GM12874 (cell line): Measurements from ENCODE around the gene LMX1A.

ENCODE experiments used
- CTCF ChIP-seq: IDR thresholded peaks from 2 replicates; pipeline ENCODE4 v1.5.1; 2011; ENCODE audit warnings: low read depth, mild to moderate bottlenecking, control low read depth, low read length, moderate library complexity; ENCODE audit not compliant: insufficient read depth

Gene LMX1A

DNA sequence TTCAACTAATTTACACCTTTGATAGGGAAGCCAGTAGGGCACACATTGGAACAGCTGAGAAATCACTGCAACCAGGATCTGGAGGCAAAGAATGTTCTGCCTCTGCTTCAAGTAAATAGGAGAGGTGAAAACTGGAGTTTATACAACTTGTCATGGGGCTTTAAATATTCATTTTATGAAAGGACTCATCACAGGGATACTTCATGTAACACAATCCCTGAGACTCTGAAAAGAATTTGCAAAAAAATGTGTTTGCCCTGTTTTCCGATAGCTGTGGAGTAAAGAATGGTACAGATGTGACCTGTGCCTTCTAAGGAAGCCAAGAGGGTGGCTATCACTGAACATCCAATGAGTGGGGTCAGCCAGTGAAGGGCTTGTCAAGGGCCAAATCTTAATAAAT is 152.0 kb downstream of the LMX1A start:
- no peak for TF ChIP-seq CTCF

DNA sequence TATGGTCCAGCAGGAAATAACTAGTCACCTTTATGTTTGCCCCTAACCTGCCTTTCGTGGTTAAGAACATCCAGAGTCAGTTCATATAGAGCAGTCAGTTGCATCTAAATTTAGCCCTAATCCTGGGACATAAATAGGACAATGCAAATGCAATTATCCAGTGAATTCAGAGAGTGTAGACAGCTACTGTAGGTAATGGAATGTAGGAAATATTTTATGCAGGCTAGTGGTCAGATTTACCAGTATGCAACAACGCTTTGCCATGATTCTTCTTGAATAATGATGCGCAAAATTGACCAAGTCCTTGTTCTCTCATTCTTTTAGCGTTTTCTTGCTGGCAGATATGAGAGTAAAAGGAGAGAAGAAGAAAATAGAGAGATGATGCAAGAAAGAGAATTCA is 165.4 kb downstream of the LMX1A start:
- no peak for TF ChIP-seq CTCF

GRCh38 chr1:165189913-165190312 is 166.6 kb downstream of the LMX1A start:
- no peak for TF ChIP-seq CTCF

- no peak for TF ChIP-seq CTCF
Observed at GRCh38 chr1:165189011-165189410, 167.5 kb downstream of the LMX1A start.

DNA sequence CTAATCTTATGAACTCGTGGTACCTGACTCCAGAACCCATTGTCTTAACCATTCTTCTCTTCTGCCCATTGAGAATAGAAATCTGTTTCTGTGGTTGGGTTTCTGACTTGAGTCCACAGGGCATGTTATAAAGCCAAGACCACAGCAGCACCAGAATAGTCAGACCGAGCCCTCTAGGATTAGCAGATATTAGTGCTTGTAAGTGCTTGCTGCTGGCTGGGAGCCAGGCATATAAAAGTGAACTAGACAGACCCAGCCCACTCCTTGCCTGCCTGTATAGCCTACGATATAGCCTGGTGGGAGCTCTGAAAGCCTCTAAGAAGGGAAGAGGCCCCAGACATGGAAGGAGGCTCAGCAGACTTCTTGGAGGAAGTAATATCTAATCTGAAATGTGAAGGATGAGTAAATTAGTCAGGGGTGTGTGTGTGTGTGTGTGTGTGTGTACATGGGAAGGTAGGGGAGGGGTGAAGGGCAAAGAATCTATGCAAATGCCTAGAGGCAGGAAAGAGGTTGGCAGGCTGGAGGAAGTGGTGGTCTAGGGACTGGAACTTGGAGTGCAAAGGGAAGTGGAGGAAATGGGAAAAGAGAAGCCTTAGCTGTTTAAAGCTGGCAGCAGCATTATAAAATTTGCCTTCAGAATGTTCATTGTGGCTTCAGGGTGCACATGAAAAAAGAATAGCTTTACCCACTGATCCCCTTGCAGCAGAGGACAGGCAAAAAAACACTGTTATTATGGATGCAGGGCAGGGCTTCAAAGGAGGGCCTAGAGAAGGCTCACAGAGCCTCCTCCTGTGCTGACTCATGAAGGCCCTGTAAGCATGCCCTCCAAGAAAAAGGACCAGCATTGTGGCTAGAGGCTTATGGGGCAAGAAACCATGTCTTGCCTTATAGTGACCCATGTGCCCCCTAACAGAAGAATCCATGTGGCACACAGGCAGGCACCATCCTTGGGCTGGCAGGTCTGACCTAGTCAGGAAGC is 169.2 kb downstream of the LMX1A start:
- no peak for TF ChIP-seq CTCF

DNA sequence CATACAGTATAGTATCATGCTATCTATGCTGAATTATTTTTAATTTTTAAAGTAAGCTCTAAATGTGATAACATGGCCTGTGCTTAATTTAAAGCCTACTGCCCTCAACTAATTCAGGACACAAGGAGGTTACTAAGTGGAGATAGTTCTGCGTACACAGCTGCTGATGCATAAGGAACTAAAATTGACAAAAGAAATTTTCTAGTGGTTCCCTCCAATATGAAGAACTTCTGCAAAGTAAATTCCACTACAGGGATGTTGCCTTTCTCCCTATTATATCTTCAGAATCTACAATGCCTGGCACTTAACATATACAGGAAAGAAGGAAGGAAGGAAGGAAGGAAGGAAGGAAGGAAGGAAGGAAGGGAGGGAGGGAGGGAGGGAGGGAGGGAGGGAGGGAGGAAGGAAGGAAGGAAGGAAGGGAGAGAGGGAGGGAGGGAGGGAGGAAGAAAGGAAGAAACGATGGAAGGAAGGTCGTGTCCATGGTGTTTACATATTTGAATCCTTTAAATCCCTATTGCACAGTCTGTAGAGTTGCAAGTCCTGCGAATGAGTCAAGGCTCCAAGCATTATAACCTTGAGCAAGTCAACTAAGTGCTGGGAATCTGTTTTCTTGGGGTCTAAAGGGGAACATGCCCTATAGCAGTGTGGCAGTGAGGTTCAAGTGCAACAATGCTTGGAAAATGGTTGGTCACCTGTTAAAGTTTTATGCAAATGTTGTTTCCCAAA is 171.2 kb downstream of the LMX1A start:
- no peak for TF ChIP-seq CTCF

DNA sequence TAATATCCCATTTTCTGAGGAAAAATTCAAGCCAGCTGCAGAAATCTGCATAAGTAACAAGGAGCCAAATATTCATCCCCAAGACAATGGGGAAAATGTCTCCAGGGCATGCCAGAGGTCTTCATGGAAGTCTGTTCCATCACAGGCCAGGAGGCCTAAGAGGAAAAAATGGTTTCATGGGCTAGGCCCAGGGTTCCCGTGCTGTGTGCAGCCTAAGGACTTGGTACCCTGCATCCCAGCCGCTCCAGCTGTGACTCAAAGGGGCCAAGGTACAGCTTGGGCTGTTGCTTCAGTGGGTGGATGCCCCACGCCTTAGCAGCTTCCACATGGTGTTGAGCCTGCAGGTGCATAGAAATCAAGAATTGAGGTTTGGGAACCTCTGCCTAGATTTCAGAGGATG is 173.5 kb downstream of the LMX1A start:
- no peak for TF ChIP-seq CTCF
